NCI-H1694 treated with DMSO at 0.1 percent for 48 hours (cell line): Measurements from ENCODE around the gene SLC39A13.

Experiments
- DNase-seq: peaks from one replicate; lab custom pipeline; 2025; lab: John Stamatoyannopoulos, UW

Gene SLC39A13

GRCh38 chr11:47453365-47453764 lies 45.0 kb downstream of the SLC39A13 start:
- DNase-seq: no peak

- peak; percentile 78 for DNase-seq
These were observed 45.9 kb downstream of the SLC39A13 start for GRCh38 chr11:47454258-47454671.

GRCh38 chr11:47460571-47461235 lies 52.3 kb downstream of the SLC39A13 start:
- no peak for DNase-seq

DNA sequence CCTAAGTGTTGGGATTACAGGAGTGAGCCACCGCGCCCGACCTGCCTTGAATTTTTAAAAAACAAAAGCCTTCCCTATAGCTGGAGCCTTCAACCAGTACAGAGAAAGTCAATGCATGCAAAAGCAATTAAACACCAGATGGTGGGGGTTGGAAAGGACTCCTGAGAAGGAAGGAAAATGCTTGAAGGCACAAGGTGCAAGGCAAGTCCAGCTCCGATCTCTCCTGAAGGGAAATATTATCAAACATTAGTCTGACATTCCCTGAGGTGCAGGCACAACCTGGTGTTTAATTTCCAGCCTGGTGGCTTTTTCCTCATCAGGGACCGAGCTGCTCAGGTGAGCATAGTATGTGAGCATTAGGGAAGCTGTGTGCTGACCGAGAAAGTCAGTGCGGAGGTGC lies 53.5 kb downstream of the SLC39A13 start:
- DNase-seq: no peak

GRCh38 chr11:47464483-47464882 lies 56.1 kb downstream of the SLC39A13 start:
- no peak for DNase-seq
